GM12873 (cell line): ENCODE measurements around the gene ST8SIA3.

ENCODE experiments used
- CTCF ChIP-seq: IDR thresholded peaks from 2 replicates; pipeline ENCODE4 v1.5.1; 2012; ENCODE audit warnings: low read depth, mild to moderate bottlenecking, moderate library complexity, low read length, control low read depth; ENCODE audit not compliant: insufficient read depth; ENCODE audit errors: missing control alignments

ST8SIA3 gene

GRCh38 chr18:57352271-57352701 lies at the start of gene ST8SIA3:
Gene ST8SIA3 (plus strand): TSS chr18:57352557. CDS start chr18:57352847, 290 bp downstream.
- TF ChIP-seq CTCF = no peak

- TF ChIP-seq CTCF = no peak
Observed at GRCh38 chr18:57311472-57311871, 40.9 kb upstream of the ST8SIA3 start.

- TF ChIP-seq CTCF = no peak
Observed at GRCh38 chr18:57312346-57313144, 39.8 kb upstream of the ST8SIA3 start.

GRCh38 chr18:57320603-57321002 lies 31.8 kb upstream of the ST8SIA3 start:
- TF ChIP-seq CTCF = no peak

GRCh38 chr18:57325491-57326166 lies 26.7 kb upstream of the ST8SIA3 start:
- TF ChIP-seq CTCF = no peak

GRCh38 chr18:57326718-57327323 lies 25.5 kb upstream of the ST8SIA3 start:
- no peak for TF ChIP-seq CTCF

GRCh38 chr18:57328665-57329064 lies 23.7 kb upstream of the ST8SIA3 start:
- no peak for TF ChIP-seq CTCF
